Measurements from ENCODE around the gene COL28A1. TPM values are rescaled to one million over a fixed set of nuclear protein-coding genes. Genes with fewer than 3 reads are reported as not detected.

Gene COL28A1
- total and polyA plus RNA-seq, 12 donors: 0.66 to 16.0 (median 2.8) TPM

- no peaks in the 10 kb centered on the region for H3K36me3 ChIP-seq (replicated peaks in 1 of 2)
- H3K4me3 ChIP-seq: no peak overlapping the region
- no peaks in the 10 kb centered on the region for H3K4me1 ChIP-seq (replicated peaks in 1 of 2)
- TF ChIP-seq CTCF (IDR thresholded peaks at IDR 0.05) (no peak), POLR2A (IDR thresholded peaks at IDR 0.05) (no peak)
- DNase-seq: no peak
- WGBS, 4 donors: 35 to 61% (median 45%) methylated on average over 1 of the region's 1 CpG
- H3K27me3 ChIP-seq: no peaks in the 10 kb centered on the region
- intact Hi-C loops (cut with DNase I): no loop called here
- no peak overlapping the region for H3K27ac ChIP-seq
- no peaks in the 10 kb centered on the region for H3K9me3 ChIP-seq (replicated peaks in 1 of 3)
These were observed 206.3 kb downstream of the COL28A1 start for GRCh38 chr7:7329326-7329725.

GRCh38 chr7:7327423-7327822 lies 208.2 kb downstream of the COL28A1 start:
- H3K27ac ChIP-seq: no peak overlapping the region
- no peak overlapping the region for H3K4me3 ChIP-seq
- H3K4me1 ChIP-seq (replicated peaks in 1 of 2): no peaks in the 10 kb centered on the region
- no peaks in the 10 kb centered on the region for H3K36me3 ChIP-seq (replicated peaks in 1 of 2)
- no peaks in the 10 kb centered on the region for H3K9me3 ChIP-seq (replicated peaks in 1 of 3)
- intact Hi-C loops (cut with DNase I): no loop called here
- WGBS, 4 donors: 44 to 58% (median 52%) methylated on average over 2 of the region's 2 CpGs
- no peaks in the 10 kb centered on the region for H3K27me3 ChIP-seq
- TF ChIP-seq POLR2A (IDR thresholded peaks at IDR 0.05): no peak
- no peak for TF ChIP-seq CTCF (IDR thresholded peaks at IDR 0.05)
- DNase-seq: no peak

GRCh38 chr7:7324698-7325097 lies 211.0 kb downstream of the COL28A1 start:
- Histone ChIP-seq H3K27ac (no peak overlapping the region), H3K27me3 (no peaks in the 10 kb centered on the region), H3K36me3 (replicated peaks in 1 of 2) (no peaks in the 10 kb centered on the region), H3K9me3 (replicated peaks in 1 of 3) (no peaks in the 10 kb centered on the region), H3K4me3 (no peak overlapping the region), H3K4me1 (replicated peaks in 1 of 2) (no peaks in the 10 kb centered on the region)
- TF ChIP-seq POLR2A (IDR thresholded peaks at IDR 0.05): no peak
- TF ChIP-seq CTCF (IDR thresholded peaks at IDR 0.05): no peak
- 64 to 78% (median 75%) methylated on average over 3 of the region's 3 CpGs for WGBS, 4 donors
- DNase-seq: no peak
- intact Hi-C loops (cut with DNase I): no loop called here

GRCh38 chr7:7323921-7324320 lies 211.8 kb downstream of the COL28A1 start:
- intact Hi-C loops (cut with DNase I): no loop called here
- no peak for TF ChIP-seq CTCF (IDR thresholded peaks at IDR 0.05)
- Histone ChIP-seq H3K4me3 (no peak overlapping the region), H3K9me3 (replicated peaks in 1 of 3) (no peaks in the 10 kb centered on the region), H3K27me3 (no peaks in the 10 kb centered on the region), H3K36me3 (replicated peaks in 1 of 2) (no peaks in the 10 kb centered on the region), H3K4me1 (replicated peaks in 1 of 2) (no peaks in the 10 kb centered on the region), H3K27ac (no peak overlapping the region)
- DNase-seq: no peak
- WGBS, 4 donors: 63 to 78% (median 74%) methylated on average over 2 of the region's 2 CpGs

Measured in adrenal gland (tissue), 12 donors.